Loucy (cell line): ENCODE data around the gene BMF.

Experiments
- EZH2phosphoT487 ChIP-seq: fragments of 200-600 bp; IDR thresholded peaks from 2 replicates; pipeline ENCODE4 v1.6.1; 2018; ENCODE audit warnings: antibody characterized with exemption, mild to moderate bottlenecking, moderate library complexity, borderline replicate concordance
- TF ChIP-seq, protein P1 (sequence below): fragments of 200-600 bp; sonication (generic); conservative IDR thresholded peaks from 2 replicates; pipeline ENCODE4 v1.5.1; 2014; ENCODE audit warnings: mild to moderate bottlenecking, antibody characterized with exemption, low read length

DNA sequence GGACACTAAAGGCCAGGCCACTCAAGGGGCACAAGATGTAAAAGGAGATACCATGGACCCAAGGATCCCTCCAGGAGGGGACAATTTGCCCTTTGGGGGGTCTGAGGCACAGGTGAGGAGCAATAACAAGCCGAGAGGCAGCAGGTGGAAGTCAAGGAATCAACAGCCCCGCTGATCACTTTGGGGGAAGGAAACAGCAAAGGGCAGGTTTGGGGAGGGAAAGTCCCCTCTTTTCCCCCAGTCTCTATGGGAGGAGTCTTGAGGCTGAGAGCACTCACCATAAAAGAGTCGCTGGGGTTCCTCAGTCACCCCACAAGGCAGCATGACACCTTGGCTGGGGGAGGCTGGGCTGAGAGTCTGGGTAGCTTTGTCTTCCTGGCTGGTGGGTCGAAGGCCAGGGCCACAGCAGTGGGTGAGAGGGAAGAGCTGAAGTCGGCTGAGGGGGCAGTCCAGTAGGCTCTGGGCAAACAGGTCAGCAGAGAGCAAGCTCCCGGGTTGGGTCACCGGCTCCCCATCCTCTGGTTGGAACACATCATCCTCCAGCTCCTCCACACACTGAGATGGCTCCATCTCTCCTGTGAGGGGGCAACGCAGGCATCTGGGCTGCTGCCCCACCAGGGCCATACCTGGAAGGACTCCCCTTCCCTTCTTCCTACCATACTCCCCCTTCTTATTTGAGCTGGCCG is 3.0 kb downstream of the BMF start:
- TF ChIP-seq, protein P1, sequence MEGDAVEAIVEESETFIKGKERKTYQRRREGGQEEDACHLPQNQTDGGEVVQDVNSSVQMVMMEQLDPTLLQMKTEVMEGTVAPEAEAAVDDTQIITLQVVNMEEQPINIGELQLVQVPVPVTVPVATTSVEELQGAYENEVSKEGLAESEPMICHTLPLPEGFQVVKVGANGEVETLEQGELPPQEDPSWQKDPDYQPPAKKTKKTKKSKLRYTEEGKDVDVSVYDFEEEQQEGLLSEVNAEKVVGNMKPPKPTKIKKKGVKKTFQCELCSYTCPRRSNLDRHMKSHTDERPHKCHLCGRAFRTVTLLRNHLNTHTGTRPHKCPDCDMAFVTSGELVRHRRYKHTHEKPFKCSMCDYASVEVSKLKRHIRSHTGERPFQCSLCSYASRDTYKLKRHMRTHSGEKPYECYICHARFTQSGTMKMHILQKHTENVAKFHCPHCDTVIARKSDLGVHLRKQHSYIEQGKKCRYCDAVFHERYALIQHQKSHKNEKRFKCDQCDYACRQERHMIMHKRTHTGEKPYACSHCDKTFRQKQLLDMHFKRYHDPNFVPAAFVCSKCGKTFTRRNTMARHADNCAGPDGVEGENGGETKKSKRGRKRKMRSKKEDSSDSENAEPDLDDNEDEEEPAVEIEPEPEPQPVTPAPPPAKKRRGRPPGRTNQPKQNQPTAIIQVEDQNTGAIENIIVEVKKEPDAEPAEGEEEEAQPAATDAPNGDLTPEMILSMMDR, result no peak
- TF ChIP-seq EZH2phosphoT487, result no peak
